ENCODE data around the gene RMI1. TPM values are rescaled to one million over a fixed set of nuclear protein-coding genes. Genes with fewer than 3 reads are reported as not detected.

RMI1 gene
- total RNA-seq, 4 donors from 2014 or later: 8.2 to 9.1 (median 8.4) TPM

DNA sequence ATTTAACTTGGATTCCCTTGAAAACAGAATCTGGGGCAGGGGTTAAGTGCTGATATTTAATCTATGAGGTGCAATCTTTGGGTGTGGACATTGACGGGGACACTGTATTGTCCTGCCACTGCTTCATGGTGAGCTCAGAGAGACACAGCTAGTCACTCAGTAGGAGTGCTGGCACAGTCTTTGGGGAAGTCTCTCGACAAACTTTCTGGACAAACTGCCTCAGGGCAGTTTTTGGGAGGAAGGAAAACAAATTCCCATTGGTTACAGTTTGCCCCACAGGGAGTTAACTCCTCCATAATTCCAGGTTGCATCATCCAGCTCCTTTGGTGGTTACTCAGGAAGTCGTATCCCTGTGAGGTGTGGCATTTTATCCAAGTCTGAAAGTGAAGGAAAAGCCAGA lies 18.4 kb upstream of the RMI1 start:
- Histone ChIP-seq H3K4me3 (no peak overlapping the region), H3K4me1 (no peaks in the 10 kb centered on the region), H3K27ac (peak overlapping the region in 1 of 4 donors; percentile 59), H3K9me3 (no peaks in the 10 kb centered on the region), H3K36me3 (peaks cover 0 to 13% (median 0%) of the 10 kb centered on the region in 3 donors), H3K27me3 (no peaks in the 10 kb centered on the region)
- TF ChIP-seq POLR2A (IDR thresholded peaks at IDR 0.05): no peak
- TF ChIP-seq, protein P1, sequence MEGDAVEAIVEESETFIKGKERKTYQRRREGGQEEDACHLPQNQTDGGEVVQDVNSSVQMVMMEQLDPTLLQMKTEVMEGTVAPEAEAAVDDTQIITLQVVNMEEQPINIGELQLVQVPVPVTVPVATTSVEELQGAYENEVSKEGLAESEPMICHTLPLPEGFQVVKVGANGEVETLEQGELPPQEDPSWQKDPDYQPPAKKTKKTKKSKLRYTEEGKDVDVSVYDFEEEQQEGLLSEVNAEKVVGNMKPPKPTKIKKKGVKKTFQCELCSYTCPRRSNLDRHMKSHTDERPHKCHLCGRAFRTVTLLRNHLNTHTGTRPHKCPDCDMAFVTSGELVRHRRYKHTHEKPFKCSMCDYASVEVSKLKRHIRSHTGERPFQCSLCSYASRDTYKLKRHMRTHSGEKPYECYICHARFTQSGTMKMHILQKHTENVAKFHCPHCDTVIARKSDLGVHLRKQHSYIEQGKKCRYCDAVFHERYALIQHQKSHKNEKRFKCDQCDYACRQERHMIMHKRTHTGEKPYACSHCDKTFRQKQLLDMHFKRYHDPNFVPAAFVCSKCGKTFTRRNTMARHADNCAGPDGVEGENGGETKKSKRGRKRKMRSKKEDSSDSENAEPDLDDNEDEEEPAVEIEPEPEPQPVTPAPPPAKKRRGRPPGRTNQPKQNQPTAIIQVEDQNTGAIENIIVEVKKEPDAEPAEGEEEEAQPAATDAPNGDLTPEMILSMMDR (IDR thresholded peaks at IDR 0.05): no peak
- no peak for DNase-seq

DNA sequence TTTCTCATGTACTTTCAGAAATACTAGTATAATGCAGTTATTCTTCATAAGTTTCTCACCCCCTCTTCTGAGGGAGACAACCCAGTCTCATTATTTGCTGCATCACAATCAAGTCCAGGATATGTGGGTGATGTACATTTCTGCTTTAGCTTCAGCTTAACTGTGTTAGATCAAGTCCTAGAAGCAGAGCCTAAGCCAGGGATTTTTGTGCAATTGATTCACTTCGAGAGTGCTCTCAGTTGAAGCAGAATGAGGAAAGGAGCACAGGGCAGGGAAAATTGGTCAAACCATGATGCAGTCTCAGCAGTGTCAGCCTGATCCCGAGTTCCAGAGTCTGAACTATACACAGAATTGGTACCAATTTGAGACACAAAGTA lies 15.6 kb upstream of the RMI1 start:
- DNase-seq: no peak
- Histone ChIP-seq H3K9me3 (no peaks in the 10 kb centered on the region), H3K27ac (no peak overlapping the region), H3K4me1 (no peaks in the 10 kb centered on the region), H3K27me3 (no peaks in the 10 kb centered on the region), H3K36me3 (peaks cover 0 to 41% (median under 1%) of the 10 kb centered on the region in 3 donors), H3K4me3 (no peak overlapping the region)
- TF ChIP-seq, protein P1 (IDR thresholded peaks at IDR 0.05): no peak
- no peak for TF ChIP-seq POLR2A (IDR thresholded peaks at IDR 0.05)

DNA sequence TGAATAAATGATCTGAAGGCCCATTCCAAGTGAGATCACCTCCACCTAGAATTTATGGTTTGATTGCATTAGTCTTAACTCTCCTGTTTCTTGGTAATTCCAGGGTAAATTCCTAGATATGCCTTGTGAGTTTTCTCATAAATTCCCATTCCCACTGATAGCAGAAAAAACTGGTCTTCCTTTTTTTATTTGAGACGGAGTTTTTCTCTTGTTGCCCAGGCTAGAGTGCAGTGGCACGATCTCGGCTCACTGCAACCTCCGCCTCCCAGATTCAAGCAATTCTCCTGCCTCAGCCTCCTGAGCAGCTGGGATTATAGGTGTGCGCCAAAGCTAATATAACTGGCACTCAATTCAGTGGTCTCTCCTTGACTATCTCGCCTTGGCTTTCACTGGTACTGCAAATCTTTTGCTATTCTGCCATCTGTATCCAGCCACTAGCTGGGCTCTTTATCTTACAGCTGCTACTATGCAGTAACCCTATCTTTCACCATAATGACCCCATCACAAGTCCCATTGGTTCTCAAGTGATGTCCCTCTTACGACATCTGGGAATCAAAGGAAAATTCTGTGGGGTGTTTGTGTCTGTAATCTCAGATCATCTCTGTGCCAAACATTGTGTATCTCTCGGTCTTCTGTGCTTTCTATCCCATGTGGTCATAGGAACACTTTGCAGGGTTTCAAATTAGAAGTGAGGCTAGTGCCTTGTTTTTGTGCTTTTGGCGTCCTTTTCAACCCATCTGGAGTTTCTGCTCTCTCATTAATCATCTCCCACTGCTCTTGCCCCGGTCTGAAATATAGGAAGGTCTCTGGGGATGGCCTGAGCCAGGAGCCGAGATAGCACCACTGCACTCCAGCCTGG lies 15.0 kb upstream of the RMI1 start:
- Histone ChIP-seq H3K4me3 (no peak overlapping the region), H3K27ac (no peak overlapping the region), H3K4me1 (no peaks in the 10 kb centered on the region), H3K36me3 (peaks cover 0 to 47% (median 6%) of the 10 kb centered on the region in 3 donors), H3K27me3 (no peaks in the 10 kb centered on the region), H3K9me3 (no peaks in the 10 kb centered on the region)
- TF ChIP-seq POLR2A (IDR thresholded peaks at IDR 0.05): no peak
- TF ChIP-seq, protein P1 (IDR thresholded peaks at IDR 0.05): no peak
- DNase-seq: no peak

DNA sequence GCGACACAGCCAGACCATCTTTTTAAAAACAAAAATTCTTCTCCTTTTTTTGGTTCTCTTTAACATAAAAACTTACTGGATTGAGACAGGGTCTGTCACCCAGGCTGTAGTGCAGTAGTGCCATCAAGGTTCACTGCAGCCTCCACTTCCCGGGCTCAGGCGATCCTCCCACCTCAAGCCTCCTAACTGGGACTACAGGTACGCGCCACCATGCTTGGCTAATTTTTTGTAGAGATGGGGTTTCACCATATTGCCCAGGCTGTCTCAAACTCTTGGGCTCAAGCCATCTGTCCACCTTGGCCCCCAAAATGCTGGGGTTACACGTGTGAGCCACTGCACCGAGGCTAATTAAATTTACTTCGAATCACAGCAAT lies 14.4 kb upstream of the RMI1 start:
- Histone ChIP-seq H3K9me3 (no peaks in the 10 kb centered on the region), H3K27me3 (no peaks in the 10 kb centered on the region), H3K4me1 (no peaks in the 10 kb centered on the region), H3K36me3 (peaks cover 0 to 53% (median 6%) of the 10 kb centered on the region in 3 donors), H3K4me3 (no peak overlapping the region), H3K27ac (no peak overlapping the region)
- TF ChIP-seq POLR2A (IDR thresholded peaks at IDR 0.05): no peak
- TF ChIP-seq, protein P1 (IDR thresholded peaks at IDR 0.05): no peak
- DNase-seq: no peak

DNA sequence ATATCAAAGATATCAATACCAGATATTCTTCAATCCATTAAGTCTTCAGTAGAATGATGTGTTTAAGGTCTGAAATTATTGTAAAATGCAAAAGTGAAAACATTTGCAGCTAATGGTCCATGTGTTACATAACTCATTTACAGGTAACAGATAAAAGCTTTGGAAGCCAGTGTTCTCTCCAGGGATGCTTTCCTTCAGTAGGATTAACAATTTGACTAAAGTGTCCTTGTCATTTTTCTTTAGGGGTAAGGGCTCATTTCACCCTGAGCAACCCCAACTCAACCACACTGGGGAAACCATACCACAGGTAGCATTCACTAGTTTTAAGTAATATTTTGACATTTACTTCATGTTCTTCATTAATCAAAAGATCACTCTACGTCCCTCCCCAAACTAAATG lies 13.5 kb upstream of the RMI1 start:
- Histone ChIP-seq H3K4me3 (no peak overlapping the region), H3K4me1 (no peaks in the 10 kb centered on the region), H3K9me3 (no peaks in the 10 kb centered on the region), H3K36me3 (peaks cover 0 to 62% (median 6%) of the 10 kb centered on the region in 3 donors), H3K27ac (no peak overlapping the region), H3K27me3 (no peaks in the 10 kb centered on the region)
- no peak for TF ChIP-seq POLR2A (IDR thresholded peaks at IDR 0.05)
- TF ChIP-seq, protein P1 (IDR thresholded peaks at IDR 0.05): no peak
- DNase-seq: no peak

Data from Peyer's patch (tissue), 4 donors.